ENCODE measurements around the gene RPIA. TPM values are rescaled to one million over a fixed set of nuclear protein-coding genes. Genes with fewer than 3 reads are reported as not detected.
"Not testable (repeated sequence)": the region's sequence is repeated elsewhere in the genome, so short reads cannot be mapped to it uniquely, and the experiment has no call there.

The RPIA gene
- total RNA-seq, 2 donors from 2014 or later = 48.0 to 51.0 TPM

DNA sequence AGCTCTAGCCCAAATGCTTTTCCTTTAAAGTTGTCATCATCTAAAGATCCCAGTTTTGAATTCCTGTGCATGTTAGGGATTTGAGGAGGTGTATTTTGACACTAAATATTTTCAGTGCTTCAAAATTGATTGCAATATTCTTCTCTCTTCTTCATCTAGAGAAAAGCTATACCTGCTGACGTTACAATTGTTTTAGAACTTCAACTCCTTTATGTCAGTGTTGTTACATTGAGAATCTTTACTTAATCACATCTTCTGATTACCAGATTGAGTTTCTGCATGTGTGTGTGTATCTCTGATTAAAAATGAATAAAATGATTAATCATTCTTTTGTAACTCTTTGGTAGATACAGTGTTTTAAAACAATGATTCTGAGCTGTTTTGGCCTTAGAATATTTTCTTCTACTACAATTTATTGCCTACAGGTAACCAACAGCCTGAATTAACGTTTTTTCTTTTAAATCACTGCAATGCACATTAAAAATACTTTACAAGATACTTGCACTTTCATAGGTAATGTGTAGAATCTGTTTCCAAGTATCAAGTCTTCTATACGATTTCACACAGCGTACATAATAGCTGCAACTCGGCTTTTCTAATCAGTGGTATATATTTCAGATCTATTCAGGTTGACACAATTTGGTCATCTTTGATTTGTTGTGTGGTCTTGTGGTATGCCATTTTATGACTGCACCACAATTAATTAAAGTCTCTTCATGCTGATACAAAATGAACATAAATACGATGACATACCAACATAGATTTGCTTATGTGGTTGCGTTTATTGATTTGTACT lies 82.0 kb downstream of the RPIA start:
- DNase-seq (ENCODE audit: low spot score in 2 of 2); ATAC-seq; H3K36me3 Mint-ChIP-seq; H3K27ac Mint-ChIP-seq: not testable (repeated sequence)
- peaks cover 4 to 14% of the 10 kb centered on the region in 2 donors for H3K9me3 Mint-ChIP-seq

- not testable (repeated sequence) for DNase-seq (ENCODE audit: low spot score in 2 of 2); H3K9me3 Mint-ChIP-seq; H3K36me3 Mint-ChIP-seq; ATAC-seq; H3K27ac Mint-ChIP-seq
Observed at GRCh38 chr2:88789213-88789612, 97.7 kb downstream of the RPIA start.

DNA sequence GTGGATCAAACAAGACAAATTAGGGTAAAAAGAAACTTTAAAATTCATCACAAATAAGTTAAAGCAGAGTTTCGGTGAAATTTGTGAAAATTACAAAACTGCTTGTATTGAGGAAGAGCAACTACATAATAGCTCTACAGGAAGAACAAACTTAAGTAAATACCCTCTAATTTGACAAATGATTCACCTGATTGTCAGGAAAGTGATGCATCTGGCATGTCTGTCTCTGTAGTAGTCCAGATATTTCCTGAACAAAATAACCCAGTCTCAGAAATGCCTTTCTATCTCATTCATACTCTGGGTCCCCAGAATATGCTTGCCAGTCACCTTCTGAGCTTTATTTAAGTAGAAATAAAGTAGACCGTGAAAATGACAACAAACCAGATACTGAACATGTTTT lies 104.5 kb downstream of the RPIA start:
- H3K9me3 Mint-ChIP-seq, H3K27ac Mint-ChIP-seq, ATAC-seq: not testable (repeated sequence)

DNA sequence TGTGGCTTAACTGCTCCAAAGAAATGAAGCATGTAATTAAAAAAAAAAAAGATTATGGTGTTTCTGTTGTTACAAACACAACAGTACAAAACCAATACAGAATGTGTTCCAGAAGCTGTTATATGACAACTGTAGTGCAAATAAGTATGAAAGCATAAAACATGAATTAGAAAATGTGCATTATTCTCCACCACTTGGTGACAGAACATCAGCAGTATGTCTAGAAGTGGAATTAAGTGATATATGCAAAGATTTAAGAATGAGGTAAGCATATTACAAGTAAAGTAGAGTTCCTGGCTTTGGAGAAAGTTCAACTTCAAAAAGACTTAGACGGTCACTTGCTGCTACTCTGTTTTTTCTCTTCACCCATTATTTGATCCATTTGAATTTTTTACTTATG lies 105.0 kb downstream of the RPIA start:
- ATAC-seq; H3K36me3 Mint-ChIP-seq; H3K27ac Mint-ChIP-seq; DNase-seq (ENCODE audit: low spot score in 2 of 2); H3K9me3 Mint-ChIP-seq: not testable (repeated sequence)

More for the DNA sequence above, 104.5 kb downstream of the RPIA start:
- H3K36me3 Mint-ChIP-seq; DNase-seq (ENCODE audit: low spot score in 2 of 2): not testable (repeated sequence)

GRCh38 chr2:88797164-88797563 lies 105.7 kb downstream of the RPIA start:
- H3K36me3 Mint-ChIP-seq; H3K9me3 Mint-ChIP-seq; H3K27ac Mint-ChIP-seq; DNase-seq (ENCODE audit: low spot score in 2 of 2): not testable (repeated sequence)
- peak in 1 of 2 donors; percentile 80 for ATAC-seq

Other genes with a start within 250 kb of the RPIA start
- not detected for gene FOXI3, start 239.0 kb upstream of the RPIA start, total RNA-seq
- 10 to 100 TPM; 15.0 to 16.1 TPM for gene EIF2AK3, start 64.2 kb upstream of the RPIA start, total RNA-seq

Data from activated naive CD4-positive, alpha-beta T cell treated with anti-CD3 and anti-CD28 coated beads, Interleukin-2, amount 50 U/mL, for 72 hours (primary cell).